22Rv1 (cell line): Measurements from ENCODE around the gene SUDS3.

Experiments used
- CTCF ChIP-seq: fragments of 450-650 bp; IDR thresholded peaks from 2 replicates; pipeline ENCODE4 v1.5.1; 2017; ENCODE audit warnings: mild to moderate bottlenecking
- ZFX ChIP-seq: fragments of 450-650 bp; IDR thresholded peaks from 2 replicates; pipeline ENCODE4 v1.6.1; 2017; ENCODE audit warnings: antibody characterized with exemption, borderline replicate concordance

GRCh38 chr12:118370601-118371000 lies 5.8 kb upstream of the SUDS3 start:
- TF ChIP-seq CTCF (no peak), ZFX (no peak)
